NCI-H524 treated with DMSO at 0.1 percent for 48 hours (cell line): ENCODE data around the gene GGN.

Experiments used
- DNase-seq: peaks from one replicate; lab custom pipeline; 2025; lab: John Stamatoyannopoulos, UW

GGN gene

DNA sequence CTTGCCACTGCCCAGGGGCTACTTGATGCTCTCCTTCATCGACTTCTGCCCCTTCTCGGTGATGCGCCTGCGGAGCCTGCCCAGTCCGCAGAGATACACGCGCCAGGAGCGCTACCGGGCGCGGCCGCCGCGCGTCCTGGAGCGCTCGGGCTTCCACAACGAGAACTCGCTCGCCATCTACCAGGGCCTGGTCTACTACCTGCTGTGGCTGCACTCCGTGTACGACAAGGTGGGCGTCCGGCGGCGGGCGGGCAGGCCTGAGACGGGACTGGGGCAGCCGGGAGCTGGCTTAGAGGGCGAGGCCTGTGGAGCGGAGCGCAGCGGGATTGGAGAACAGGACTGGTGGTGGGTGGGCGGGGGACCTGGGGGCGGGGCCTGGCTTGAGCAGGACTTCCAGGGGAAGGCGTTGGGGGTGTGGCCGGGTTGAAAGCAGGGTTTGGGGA lies 26.2 kb downstream of the GGN start:
- DNase-seq = no peak

DNA sequence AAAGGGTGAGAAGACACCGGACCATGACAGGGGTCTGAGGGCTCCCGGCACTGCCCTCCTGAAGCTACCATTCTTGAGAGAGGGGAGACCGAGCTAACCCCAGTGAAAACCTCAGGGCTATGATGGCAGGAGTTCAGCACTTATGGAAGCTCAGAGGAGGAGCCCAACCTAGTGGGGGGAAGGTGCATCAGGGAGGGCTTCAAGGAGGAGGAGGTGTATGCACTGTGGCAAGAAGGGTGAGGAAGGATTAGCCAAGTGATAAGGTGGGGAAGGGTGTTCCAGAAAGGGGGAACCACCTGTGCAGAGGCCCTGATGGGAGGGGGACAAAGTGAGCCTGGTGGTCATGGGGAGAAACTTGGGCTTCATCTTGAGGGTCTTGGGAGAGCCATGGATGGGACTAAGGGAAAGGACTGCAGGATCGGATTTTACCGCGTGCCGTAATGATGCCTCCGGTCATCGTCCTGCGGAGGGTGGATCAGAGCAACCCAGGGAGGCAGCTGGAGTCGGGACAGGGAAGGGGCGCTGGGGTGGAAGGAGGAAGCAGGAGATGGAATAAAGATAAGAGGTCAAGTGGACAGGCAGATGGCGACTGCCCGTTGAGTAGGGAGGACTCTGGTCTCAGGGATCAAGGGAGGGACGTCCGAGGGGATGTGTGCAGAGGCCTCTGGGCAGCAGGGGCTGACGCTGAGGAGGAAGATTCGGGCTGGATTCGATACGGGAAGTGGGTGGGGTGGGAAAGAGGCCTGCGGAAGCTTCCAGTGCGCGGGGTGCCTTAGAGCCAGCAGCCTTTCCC lies 26.8 kb downstream of the GGN start:
- DNase-seq = no peak

DNA sequence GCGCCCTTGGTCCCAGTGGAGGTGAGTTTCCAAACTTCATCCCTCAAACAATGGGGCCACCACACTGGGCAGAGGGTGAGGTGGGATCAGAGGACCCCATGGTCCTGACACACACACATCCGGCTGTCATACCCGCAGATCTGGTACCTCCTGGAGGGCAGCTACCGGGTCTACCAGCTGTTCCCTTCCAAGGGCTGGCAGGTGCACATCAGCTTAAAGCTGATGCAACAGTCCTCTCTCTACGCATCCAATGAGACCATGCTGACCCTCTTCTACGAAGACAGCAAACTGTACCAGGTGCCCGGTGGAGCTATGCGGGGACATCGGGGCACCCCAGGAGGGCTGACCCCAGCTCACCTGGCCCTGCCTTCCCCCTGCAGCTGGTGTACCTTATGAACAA lies 27.5 kb downstream of the GGN start:
- DNase-seq = no peak

DNA sequence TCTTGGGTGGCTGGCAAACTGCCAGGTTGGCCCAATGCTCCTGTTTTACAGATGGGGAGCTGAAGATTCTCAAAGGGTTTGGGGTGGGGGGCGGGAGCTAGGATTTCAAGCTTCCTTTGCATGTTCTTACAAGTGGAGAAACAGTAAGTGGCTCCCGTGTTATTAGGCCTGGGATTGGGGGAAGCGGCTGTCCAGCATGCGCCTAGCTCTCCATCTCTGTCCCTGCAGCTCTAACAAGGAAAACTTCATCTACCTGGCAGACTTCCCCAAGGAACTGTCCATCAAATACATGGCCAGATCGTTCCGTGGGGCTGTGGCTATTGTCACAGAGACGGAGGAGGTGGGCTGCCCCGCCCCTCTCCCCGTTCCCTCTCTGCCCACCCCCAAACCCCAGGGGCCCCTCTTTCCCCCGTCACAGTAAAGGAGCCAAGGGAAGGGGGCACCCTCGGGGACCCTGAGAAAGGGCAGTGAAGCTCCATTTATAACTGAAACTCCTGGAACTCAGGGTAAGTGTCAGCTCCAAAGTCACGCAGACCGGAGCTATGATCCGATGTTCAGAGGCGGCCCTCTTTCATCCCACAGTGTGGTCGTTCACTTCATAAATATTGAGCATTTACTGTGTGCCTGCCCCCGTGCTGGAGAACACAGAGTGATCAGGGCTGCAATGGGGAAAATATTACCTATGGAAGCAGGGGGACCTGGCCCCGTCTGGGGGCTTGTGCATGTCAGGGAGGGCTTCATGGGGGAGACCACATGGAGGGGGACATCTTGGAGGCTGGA lies 28.4 kb downstream of the GGN start:
- no peak for DNase-seq

DNA sequence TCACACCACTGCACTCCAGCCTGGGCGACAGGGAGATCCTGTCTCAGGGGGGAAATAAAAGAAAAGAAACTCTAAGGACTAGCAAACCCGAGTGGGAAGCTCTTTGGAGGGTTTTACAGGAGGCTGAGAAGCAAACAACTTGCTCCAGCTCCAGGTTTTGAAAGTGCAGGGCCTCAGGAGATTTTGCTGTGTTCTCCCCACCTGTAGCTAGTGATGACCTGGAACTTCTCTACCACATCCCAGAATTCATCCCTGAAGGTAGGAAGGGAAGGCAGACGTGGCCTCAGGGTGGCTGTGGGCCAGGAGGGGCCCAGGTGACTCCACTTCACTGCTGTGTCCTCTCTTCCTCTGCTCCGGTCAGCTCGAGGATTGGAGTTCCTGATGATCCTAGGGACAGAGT lies 29.8 kb downstream of the GGN start:
- no peak for DNase-seq

DNA sequence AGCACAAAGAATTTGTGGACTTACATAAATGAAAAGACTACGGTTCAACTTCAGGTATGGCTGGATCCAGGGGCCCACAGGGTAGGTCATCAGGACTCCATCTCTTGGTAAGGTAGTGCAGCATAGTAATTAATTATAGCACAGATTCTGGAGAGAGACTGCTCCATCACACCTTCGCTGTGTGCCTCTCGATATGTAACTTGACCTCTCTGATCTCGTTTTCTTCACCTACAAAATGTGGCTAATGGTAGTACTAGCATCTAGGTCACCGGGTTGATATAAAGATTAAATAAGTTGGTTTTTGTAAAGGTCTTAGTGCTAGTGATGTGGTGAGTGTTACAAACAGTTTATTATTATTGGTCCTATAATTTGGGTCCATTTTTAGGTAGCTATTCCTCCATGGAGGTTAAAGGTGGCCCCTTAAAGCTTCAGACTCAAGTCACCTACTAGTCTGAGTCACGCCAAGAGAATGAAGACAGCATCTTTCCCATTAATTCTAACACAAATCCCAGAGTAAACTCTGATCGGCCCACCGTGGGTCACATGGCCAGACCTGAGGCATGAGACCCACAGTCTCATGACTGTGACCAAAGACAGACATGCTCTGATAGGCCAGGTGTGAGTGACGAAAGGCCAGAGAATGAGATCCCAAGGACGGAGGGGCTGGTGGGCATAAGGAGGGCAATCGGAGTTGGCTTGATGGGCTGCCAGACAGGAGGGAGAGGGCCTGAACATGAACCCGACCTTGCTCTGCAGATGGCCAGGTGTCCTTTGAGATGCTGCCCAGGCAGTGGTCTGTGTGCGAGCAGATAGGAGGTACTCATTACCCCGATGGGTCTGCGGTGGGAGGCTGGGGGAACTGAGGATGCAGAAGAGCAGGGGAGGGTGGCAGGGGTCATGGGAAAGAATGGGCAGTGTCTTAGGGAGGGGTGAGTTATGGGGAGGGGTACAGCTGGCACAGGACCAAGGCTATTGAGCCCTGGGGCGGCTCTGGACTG lies 31.8 kb downstream of the GGN start:
- DNase-seq = no peak

DNA sequence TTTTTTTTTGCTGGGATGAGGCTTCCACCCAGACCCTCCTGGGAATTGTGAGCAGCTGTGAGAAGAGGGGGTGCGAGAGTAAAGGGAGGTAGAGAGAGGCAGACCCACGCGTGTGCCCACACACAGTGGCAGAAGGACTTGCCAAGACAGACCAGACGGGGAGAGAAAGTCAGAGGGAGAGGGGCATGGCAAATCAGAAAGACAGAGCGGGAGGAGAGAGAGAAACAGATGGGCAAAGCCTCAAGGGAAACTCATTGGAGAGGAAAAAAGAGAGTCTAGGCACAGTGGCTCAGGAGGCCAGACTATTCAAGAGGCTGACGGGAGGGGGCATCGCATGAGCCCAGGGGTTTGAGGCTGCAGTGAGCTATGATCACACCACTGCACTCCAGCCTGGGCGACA lies 35.2 kb downstream of the GGN start:
- DNase-seq = peak; percentile 61

DNA sequence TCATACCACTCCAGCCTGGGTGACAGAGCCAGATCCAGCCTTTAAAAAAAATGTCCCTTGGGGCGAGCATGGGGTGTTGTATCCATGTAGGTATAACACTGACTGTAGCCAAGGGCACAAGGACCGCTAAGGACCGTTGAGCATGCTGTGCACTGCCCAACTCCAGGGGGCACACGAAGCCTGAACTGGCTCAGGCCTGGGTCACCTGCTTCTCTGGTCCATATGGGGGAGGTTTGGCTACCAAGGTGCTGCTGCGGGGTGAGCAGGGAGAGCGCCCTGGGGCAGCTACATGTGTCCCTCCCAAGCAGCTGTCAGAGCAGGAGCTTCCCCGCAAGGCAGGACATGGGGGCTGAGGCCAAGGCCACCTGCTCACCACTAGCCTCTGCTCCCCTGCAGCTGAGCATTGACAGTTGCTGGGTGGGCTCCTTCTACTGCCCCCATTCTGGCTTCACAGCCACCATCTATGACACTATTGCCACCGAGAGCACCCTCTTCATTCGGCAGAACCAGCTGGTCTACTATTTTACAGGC lies 35.9 kb downstream of the GGN start:
- peak; percentile 63 for DNase-seq

DNA sequence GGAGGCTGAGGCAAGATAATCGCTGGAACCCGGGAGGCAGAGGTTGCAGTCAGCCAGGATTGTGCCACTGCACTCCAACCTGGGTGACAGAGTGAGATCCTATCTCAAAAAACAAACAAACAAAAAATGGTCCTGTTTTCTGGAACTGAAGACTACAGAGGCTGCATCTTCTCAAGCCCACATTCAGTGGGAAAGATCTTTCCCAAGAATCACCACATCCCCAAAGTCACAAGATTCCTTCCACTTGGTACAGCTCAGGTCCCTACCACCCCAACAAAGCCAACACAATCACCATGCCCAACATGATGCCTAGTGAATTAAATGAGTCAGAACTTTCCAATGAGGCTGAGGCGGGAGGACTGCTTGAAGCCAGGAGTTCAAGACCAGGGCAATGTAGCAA lies 37.0 kb downstream of the GGN start:
- no peak for DNase-seq

DNA sequence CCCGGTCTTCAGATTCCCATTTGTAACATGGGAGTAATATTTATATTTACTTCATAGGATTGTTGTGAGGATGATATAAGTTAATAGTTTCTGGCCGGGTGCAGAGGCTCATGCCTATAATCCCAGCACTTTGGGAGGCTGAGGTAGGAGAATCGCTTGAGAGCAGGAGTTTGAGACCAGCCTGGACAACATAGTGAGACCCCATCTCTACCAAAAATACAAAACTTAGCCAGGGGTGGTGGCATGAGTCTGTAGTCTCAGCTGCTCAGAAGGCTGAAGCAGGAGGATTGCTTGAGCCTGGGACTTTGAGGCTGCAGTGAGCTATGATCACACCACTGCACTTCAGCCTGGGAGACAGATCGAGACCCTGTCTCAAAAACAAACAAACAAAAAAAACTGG lies 41.0 kb downstream of the GGN start:
- DNase-seq = no peak

DNA sequence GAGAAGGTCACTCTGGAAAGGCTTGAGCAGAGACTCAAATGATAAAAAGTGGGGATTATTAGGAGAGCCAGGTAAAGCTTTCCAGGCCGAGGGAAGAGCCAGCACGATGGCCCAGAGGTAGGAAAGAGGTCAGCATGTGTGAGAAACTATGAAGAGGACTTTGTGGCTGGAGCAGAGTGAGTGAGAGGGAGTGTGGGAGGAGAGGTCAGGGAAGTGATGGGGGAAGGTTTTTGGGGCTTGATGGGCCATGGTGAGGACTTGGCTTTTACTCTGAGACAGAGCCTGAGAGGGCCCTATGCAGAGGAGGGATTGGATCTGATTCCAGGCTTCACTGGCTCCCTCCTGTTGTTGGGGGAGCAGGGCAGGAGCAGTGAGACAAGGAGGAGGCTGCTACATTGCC lies 46.9 kb downstream of the GGN start:
- no peak for DNase-seq

DNA sequence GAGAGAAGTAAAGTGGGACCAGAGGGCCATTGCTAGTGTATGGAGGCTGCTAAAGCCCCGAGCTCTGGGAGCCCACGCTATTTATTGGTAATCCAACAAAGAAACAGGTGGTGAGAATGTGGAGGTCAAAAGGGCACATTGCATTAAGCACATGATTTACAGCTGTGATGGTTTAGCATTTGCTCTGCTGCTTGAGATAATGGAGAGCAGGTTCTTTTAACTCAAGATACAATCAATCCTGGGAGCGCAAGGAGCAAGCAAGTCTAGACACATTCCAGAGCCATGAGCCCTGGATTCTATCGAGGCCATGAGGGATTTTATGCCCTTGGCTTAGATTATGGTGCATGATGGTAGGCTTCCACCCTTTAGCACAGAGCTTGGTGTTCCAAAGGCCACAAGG lies 48.8 kb downstream of the GGN start:
- DNase-seq = peak; percentile 46

DNA sequence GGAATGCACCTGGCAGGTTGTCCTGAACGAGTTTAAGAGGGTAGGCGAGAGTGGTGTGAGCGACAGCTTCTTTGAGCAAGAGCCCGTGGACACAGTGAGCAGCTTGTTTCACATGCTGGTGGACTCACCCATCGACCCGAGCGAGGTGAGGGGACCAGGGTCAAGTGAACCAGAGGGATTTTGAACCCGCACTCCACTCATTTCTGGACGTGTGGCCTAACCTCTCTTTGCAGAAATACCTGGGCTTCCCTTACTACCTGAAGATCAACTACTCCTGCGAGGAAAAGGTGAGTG lies 50.5 kb downstream of the GGN start:
- DNase-seq = no peak

DNA sequence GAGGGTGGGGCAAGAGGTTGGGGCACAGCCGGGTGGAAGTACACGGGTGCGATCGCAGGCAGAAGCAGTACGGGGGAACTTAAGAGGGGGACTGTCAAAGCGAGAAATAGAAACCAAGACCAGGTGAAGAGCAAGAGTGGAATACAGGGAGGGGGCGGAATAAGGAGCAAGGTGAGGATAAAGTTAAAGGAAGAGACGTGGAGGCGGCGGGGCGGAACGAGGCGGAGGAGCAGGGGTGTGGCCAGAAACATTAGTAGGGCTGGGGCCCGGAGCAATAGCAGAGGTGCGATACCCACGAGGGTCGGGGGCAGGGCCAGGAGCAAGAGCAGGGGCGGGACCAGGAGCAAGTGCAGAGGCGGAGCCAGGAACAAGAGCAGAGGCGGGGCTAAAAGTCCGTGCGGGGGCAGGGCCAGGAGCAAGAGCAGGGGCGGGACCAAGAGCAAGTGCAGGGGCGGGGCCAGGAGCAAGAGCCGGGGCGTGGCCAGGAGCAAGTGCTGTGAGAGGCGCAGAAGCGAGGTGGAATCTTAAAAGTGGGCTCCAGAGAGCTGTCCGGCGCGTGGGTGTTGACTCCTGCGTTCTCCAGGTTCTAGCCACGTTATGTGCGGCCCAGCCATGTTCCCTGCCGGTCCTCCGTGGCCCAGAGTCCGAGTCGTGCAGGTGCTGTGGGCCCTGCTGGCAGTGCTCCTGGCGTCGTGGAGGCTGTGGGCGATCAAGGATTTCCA lies 51.0 kb downstream of the GGN start:
- peak; percentile 60 for DNase-seq

DNA sequence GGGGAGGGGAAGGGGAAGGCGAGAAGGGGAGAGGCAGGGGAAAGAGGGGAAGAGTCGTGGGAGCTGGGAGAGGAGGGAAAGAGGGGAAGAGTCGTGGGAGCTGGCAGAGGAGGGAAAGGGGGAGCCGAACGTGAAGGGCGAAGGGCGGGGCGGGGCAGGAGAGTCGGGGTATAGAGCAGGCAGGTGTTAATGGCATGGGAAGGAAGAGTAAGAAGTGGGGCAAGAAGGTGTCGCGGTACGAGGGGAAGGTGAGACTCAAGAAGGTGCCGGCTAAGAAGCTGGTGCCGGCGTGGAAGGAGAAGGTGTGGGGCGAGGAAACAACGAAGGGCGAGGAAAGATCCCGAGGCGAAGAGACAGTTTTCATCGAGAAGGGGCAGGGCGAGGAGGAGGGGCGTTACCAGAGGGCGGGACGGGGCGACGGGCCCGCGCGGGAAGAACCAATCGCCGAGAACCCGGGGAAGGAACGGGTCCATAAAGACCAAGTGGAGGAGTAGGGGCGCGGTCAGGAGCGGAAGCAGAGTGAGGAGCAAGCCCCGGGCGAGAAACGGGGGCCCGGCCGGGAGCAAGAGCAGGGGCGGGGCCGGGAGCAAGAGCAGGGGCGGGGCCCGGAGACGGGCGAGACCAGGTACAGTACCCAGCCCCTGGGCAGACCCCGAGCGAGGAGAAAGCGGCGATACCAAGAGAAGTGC lies 51.7 kb downstream of the GGN start:
- peak; percentile 94 for DNase-seq
